Inflammatory macrophage treated with lipopolysaccharide for 4 hours (primary cell): ENCODE data around the gene SLC2A10.

Experiments
- DNase-seq: peaks from one replicate; pipeline ENCODE4 v3.0.0-alpha.2; 2020

SLC2A10 gene

GRCh38 chr20:46682063-46682821 is 27.2 kb upstream of the SLC2A10 start:
- no peak for DNase-seq

GRCh38 chr20:46683011-46683667 is 26.3 kb upstream of the SLC2A10 start:
- no peak for DNase-seq

- DNase-seq: peak; percentile 23
Measured at GRCh38 chr20:46683668-46683938, 25.8 kb upstream of the SLC2A10 start.

GRCh38 chr20:46683939-46684750 is 25.3 kb upstream of the SLC2A10 start:
- no peak for DNase-seq

GRCh38 chr20:46688151-46689081 is 21.0 kb upstream of the SLC2A10 start:
- peak; percentile 21 for DNase-seq

GRCh38 chr20:46689082-46689753 is 20.2 kb upstream of the SLC2A10 start, which contains the start of gene TP53RK:
TSS of gene TP53RK (minus strand) at chr20:46689444. CDS start at chr20:46689414, 30 bp downstream.
- peak; percentile 100 for DNase-seq

GRCh38 chr20:46689754-46690085 is 19.7 kb upstream of the SLC2A10 start:
- no peak for DNase-seq

- peak; percentile 25 for DNase-seq
Measured at GRCh38 chr20:46690219-46691106, 19.0 kb upstream of the SLC2A10 start.

GRCh38 chr20:46691196-46691595 is 18.3 kb upstream of the SLC2A10 start:
- DNase-seq: no peak

GRCh38 chr20:46694484-46694883 is 15.0 kb upstream of the SLC2A10 start:
- peak; percentile 62 for DNase-seq

GRCh38 chr20:46695892-46696291 is 13.6 kb upstream of the SLC2A10 start:
- no peak for DNase-seq

- no peak for DNase-seq
Measured at GRCh38 chr20:46696791-46697279, 12.6 kb upstream of the SLC2A10 start.

GRCh38 chr20:46698788-46699187 is 10.7 kb upstream of the SLC2A10 start:
- DNase-seq: no peak

GRCh38 chr20:46699651-46700359 is 9.6 kb upstream of the SLC2A10 start:
- DNase-seq: peak; percentile 48

GRCh38 chr20:46700481-46700880 is 9.0 kb upstream of the SLC2A10 start:
- DNase-seq: no peak

- no peak for DNase-seq
Measured at GRCh38 chr20:46701057-46701456, 8.4 kb upstream of the SLC2A10 start.

- DNase-seq: no peak
Measured at GRCh38 chr20:46701556-46701955, 7.9 kb upstream of the SLC2A10 start.

GRCh38 chr20:46701986-46702385 is 7.5 kb upstream of the SLC2A10 start:
- no peak for DNase-seq

- no peak for DNase-seq
Measured at GRCh38 chr20:46702447-46703203, 6.8 kb upstream of the SLC2A10 start.
